HCT116 (cell line): ENCODE measurements around the gene ZBTB3. TPM values are rescaled to one million over a fixed set of nuclear protein-coding genes. Genes with fewer than 3 reads are reported as not detected.

Experiments used
- ATAC-seq: fragments of 200-7000 bp; cut with Tn5 transposase; 2 replicates; pipeline ENCODE4 v1.9.1; 2020; ENCODE audit warnings: mild to moderate bottlenecking, moderate library complexity
- BruUV-seq: library from RNA; stranded (reverse); fragments of 400-500 nt; replicated peaks from 2 replicates; lab custom pipeline; 2021; lab: Mats Ljungman, UMichigan
- CTCF ChIA-PET: fragments of 300-600 bp; sonication (Branson Sonifier 250); formaldehyde crosslinking; loops from one replicate; lab custom pipeline; 2021; ENCODE audit warnings: antibody characterized with exemption; lab: Charles Lee
- POLR2A ChIA-PET: fragments of 300-600, 350-600 bp; sonication (Branson Sonifier 250); formaldehyde crosslinking; loops from one replicate; lab custom pipeline; 2021; ENCODE audit warnings: antibody characterized with exemption; lab: Charles Lee
- RAD21 ChIA-PET, 2 experiments: fragments of 300-600 bp; sonication (Branson Sonifier 250); formaldehyde crosslinking; loops; one replicate each; lab custom pipeline; 2023; ENCODE audit warnings: low total read pairs in 2 of 2; ENCODE audit not compliant: uncharacterized antibody in 2 of 2, unreplicated experiment in 2 of 2, low non-redundant PET in 1 of 2; lab: Charles Lee
- DNase-seq: peaks from one replicate; pipeline ENCODE4 v3.0.0-alpha.2; 2010; ENCODE audit warnings: low read depth, low spot score
- H2AFZ ChIP-seq: fragments of 200-600 bp; shearing (Covaris generic), sonication (generic); 2 replicates; pipeline ENCODE4 v1.6.1; 2017; ENCODE audit warnings: low read depth, mixed run types, mixed read lengths, antibody characterized with exemption, low read length; ENCODE audit not compliant: poor library complexity, severe bottlenecking
- H3K27ac ChIP-seq: 2 replicates; pipeline ENCODE4 v1.5.1; 2012; ENCODE audit warnings: low read depth, low read length
- H3K27me3 ChIP-seq: fragments of 200-600 bp; sonication (generic); 2 replicates; pipeline ENCODE4 v1.6.1; 2016; ENCODE audit warnings: mixed run types, low read length, mixed read lengths; ENCODE audit not compliant: insufficient read depth
- H3K36me3 ChIP-seq, 2 experiments: fragments of 200-500 bp in 1 of 2; fragments of 200-600 bp in 1 of 2; sonication (Bioruptor generic) in 1 of 2; sonication (generic) in 1 of 2; 2 replicates each; pipeline versions ENCODE4 v1.5.1 to v1.6.1; 2014 to 2016; ENCODE audit warnings: low read length in 2 of 2, inconsistent platforms in 1 of 2, mixed read lengths in 1 of 2, mixed run types in 1 of 2; ENCODE audit not compliant: insufficient read depth in 2 of 2, control insufficient read depth in 1 of 2
- H3K4me1 ChIP-seq, 2 experiments: fragments of 200-600 bp in 1 of 2; sonication (generic) in 1 of 2; 2 replicates each; pipeline versions ENCODE4 v1.5.1 to v1.6.1; 2012 to 2017; ENCODE audit warnings: low read length in 2 of 2, inconsistent platforms in 1 of 2, mild to moderate bottlenecking in 1 of 2, mixed read lengths in 1 of 2, mixed run types in 1 of 2, moderate library complexity in 1 of 2; ENCODE audit not compliant: insufficient read depth in 2 of 2, control insufficient read depth in 1 of 2
- H3K4me2 ChIP-seq: fragments of 200-600 bp; sonication (generic); 2 replicates; pipeline ENCODE4 v1.6.1; 2017; ENCODE audit warnings: mixed run types, low read length, mixed read lengths
- H3K4me3 ChIP-seq, 2 experiments: fragments of 200-600 bp in 1 of 2; sonication (generic) in 1 of 2; replicated peaks in 1 of 2; 2 replicates each; pipeline ENCODE4 v1.5.1; 2011 to 2016; ENCODE audit warnings: low read length in 2 of 2, control low read depth in 1 of 2, low read depth in 1 of 2, mild to moderate bottlenecking in 1 of 2, mixed read lengths in 1 of 2, mixed run types in 1 of 2
- H3K79me2 ChIP-seq: fragments of 200-600 bp; sonication (generic); 2 replicates; pipeline ENCODE4 v1.6.1; 2017; ENCODE audit warnings: mild to moderate bottlenecking, mixed run types, low read length, moderate library complexity, mixed read lengths; ENCODE audit not compliant: insufficient read depth
- H3K9ac ChIP-seq: fragments of 200-600 bp; sonication (generic); 2 replicates; pipeline ENCODE4 v1.6.1; 2016; ENCODE audit warnings: low read length, mixed read lengths
- H3K9me2 ChIP-seq: fragments of 200-600 bp; sonication (generic), shearing (Covaris generic); 2 replicates; pipeline ENCODE4 v1.6.1; 2017; ENCODE audit warnings: mixed run types, mild to moderate bottlenecking, moderate library complexity; ENCODE audit not compliant: insufficient read depth
- H3K9me3 ChIP-seq, 2 experiments: fragments of 200-500 bp in 1 of 2; fragments of 200-600 bp in 1 of 2; sonication (Bioruptor generic) in 1 of 2; sonication (generic) in 1 of 2; 2 replicates each; pipeline ENCODE4 v1.6.1; 2014 to 2017; ENCODE audit warnings: low read length in 2 of 2, mixed read lengths in 2 of 2, inconsistent platforms in 1 of 2, low read depth in 1 of 2, mild to moderate bottlenecking in 1 of 2, mixed run types in 1 of 2, moderate library complexity in 1 of 2; ENCODE audit not compliant: control insufficient read depth in 1 of 2, insufficient read depth in 1 of 2
- H4K20me1 ChIP-seq: fragments of 200-600 bp; sonication (generic), shearing (Covaris generic); 2 replicates; pipeline ENCODE4 v1.6.1; 2017; ENCODE audit warnings: mixed run types, mild to moderate bottlenecking, moderate library complexity; ENCODE audit not compliant: insufficient read depth
- CEBPB ChIP-seq: IDR thresholded peaks from 2 replicates; pipeline ENCODE4 v1.6.1; 2012; ENCODE audit warnings: low read depth
- EGR1 ChIP-seq: IDR thresholded peaks from 2 replicates; pipeline ENCODE4 v1.6.1; 2012; ENCODE audit warnings: low read depth
- FOSL1 ChIP-seq: IDR thresholded peaks from 2 replicates; pipeline ENCODE4 v1.6.1; 2012; ENCODE audit warnings: low read depth
- REST ChIP-seq: IDR thresholded peaks from 2 replicates; pipeline ENCODE4 v1.6.1; 2012; ENCODE audit warnings: low read depth
- SRF ChIP-seq: IDR thresholded peaks from 2 replicates; pipeline ENCODE4 v1.6.1; 2012; ENCODE audit warnings: low read depth
- TCF7L2 ChIP-seq: IDR thresholded peaks from 2 replicates; pipeline ENCODE4 v1.7.0; 2011; ENCODE audit warnings: borderline replicate concordance, inconsistent platforms; ENCODE audit not compliant: insufficient read depth, insufficient read length; ENCODE audit errors: extremely low read depth
- YY1 ChIP-seq: IDR thresholded peaks from 2 replicates; pipeline ENCODE4 v1.6.1; 2011; ENCODE audit warnings: low read length, low read depth, moderate library complexity, mild to moderate bottlenecking; ENCODE audit not compliant: insufficient replicate concordance; ENCODE audit errors: extremely low read depth
- ZNF274 ChIP-seq: fragments of 200-500 bp; sonication (Bioruptor generic); IDR thresholded peaks from 2 replicates; pipeline ENCODE4 v1.6.1; 2014; ENCODE audit warnings: mild to moderate bottlenecking, low read depth, low read length, inconsistent platforms
- intact Hi-C: fragments of 100-400 bp; cut with micrococcal nuclease; formaldehyde crosslinking; loops from 2 replicates; pipeline ENCODE4 v1.10.0; 2022
- total RNA-seq: library from RNA; stranded (reverse); gene quantifications from one replicate; pipeline ENCODE4 v1.2.1, GENCODE V29; 2021; ENCODE audit not compliant: unreplicated experiment
- TF ChIP-seq, protein P1 (sequence below): IDR thresholded peaks from 2 replicates; pipeline ENCODE4 v1.6.1; 2012
- TF ChIP-seq, protein P2 (sequence below): IDR thresholded peaks from 2 replicates; pipeline ENCODE4 v1.6.1; 2012

Gene ZBTB3
- total RNA-seq, 1 experiment from 2014 or later, result 11.3 TPM

- no TSS peak for BruUV-seq
- TF ChIP-seq TCF7L2 (no peak), EGR1 (no peak), CEBPB (no peak), REST (no peak), ZNF274 (no peak), YY1 (no peak), FOSL1 (no peak), SRF (no peak)
- TF ChIP-seq, protein P1, sequence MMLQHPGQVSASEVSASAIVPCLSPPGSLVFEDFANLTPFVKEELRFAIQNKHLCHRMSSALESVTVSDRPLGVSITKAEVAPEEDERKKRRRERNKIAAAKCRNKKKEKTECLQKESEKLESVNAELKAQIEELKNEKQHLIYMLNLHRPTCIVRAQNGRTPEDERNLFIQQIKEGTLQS, result no peak
- TF ChIP-seq, protein P2, sequence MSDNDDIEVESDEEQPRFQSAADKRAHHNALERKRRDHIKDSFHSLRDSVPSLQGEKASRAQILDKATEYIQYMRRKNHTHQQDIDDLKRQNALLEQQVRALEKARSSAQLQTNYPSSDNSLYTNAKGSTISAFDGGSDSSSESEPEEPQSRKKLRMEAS, result no peak
- no peak overlapping the region for H3K9ac ChIP-seq
- intact Hi-C loops, result no loop called here
- no peaks in the 10 kb centered on the region for H3K9me3 ChIP-seq
- no peak overlapping the region for H3K4me3 ChIP-seq
- peaks cover 5 to 19% of the 10 kb centered on the region in 2 experiments for H3K4me1 ChIP-seq
- H3K27ac ChIP-seq, result no peak overlapping the region
- H4K20me1 ChIP-seq, result no peaks in the 10 kb centered on the region
- ATAC-seq (no peak), DNase-seq (no peak)
- no peaks in the 10 kb centered on the region for H3K9me2 ChIP-seq
- ChIA-PET CTCF (no interaction called here), POLR2A (interaction anchor here (0.9 kb wide), 1 partner anchor 17 kb away, joined by 3 read pairs; the partner anchor contains the start of gene HNRNPUL2), RAD21 (no interaction called here)
- peaks cover 25% of the 10 kb centered on the region for H3K79me2 ChIP-seq
- H3K36me3 ChIP-seq, result peaks cover 28 to 45% of the 10 kb centered on the region in 2 experiments
- H2AFZ ChIP-seq, result no peak overlapping the region
- no peaks in the 10 kb centered on the region for H3K27me3 ChIP-seq
- no peak overlapping the region for H3K4me2 ChIP-seq
Measured at GRCh38 chr11:62710001-62710345, 44.0 kb downstream of the ZBTB3 start.
